GM12878 (cell line): ENCODE results near the gene DENR. TPM values are rescaled to one million over a fixed set of nuclear protein-coding genes. Genes with fewer than 3 reads are reported as not detected.

Source experiments
- CHD4 ChIP-seq: fragments of 200-600 bp; sonication (generic); IDR thresholded peaks from 2 replicates; pipeline ENCODE4 v1.6.1; 2016; ENCODE audit warnings: mild to moderate bottlenecking
- ESRRA ChIP-seq: IDR thresholded peaks from 2 replicates; pipeline ENCODE4 v1.6.1; 2012; ENCODE audit warnings: mild to moderate bottlenecking, low read length, improper control_type of control experiment
- GABPA ChIP-seq: IDR thresholded peaks from 2 replicates; pipeline ENCODE4 v1.6.1; 2014; ENCODE audit warnings: antibody characterized with exemption, low read depth, mild to moderate bottlenecking, inconsistent platforms
- NFIC ChIP-seq: IDR thresholded peaks from 2 replicates; pipeline ENCODE4 v1.6.1; 2012; ENCODE audit warnings: low read depth, mild to moderate bottlenecking, inconsistent platforms, low read length, moderate library complexity
- NR2C1 ChIP-seq: fragments of 450-650 bp; IDR thresholded peaks from 2 replicates; pipeline ENCODE4 v1.6.1; 2017; ENCODE audit warnings: antibody characterized with exemption, mild to moderate bottlenecking, moderate library complexity
- POLR2A ChIP-seq: IDR thresholded peaks from 2 replicates; pipeline ENCODE4 v1.6.1; 2011; ENCODE audit warnings: low read depth, mild to moderate bottlenecking, low read length
- POLR2AphosphoS5 ChIP-seq: IDR thresholded peaks from 2 replicates; pipeline ENCODE4 v1.6.1; 2011; ENCODE audit warnings: mild to moderate bottlenecking, low read length, inconsistent platforms
- RFX5 ChIP-seq: IDR thresholded peaks from 2 replicates; pipeline ENCODE4 v1.6.1; 2011; ENCODE audit warnings: low read depth, low read length, improper control_type of control experiment
- SRF ChIP-seq, 2 experiments: IDR thresholded peaks; 2 replicates each; pipeline ENCODE4 v1.6.1; 2011; ENCODE audit warnings: low read depth in 2 of 2, low read length in 2 of 2, mild to moderate bottlenecking in 1 of 2, moderate library complexity in 1 of 2
- STAT1 ChIP-seq: fragments of 450-650 bp; conservative IDR thresholded peaks from 2 replicates; pipeline ENCODE4 v1.6.1; 2014; ENCODE audit warnings: antibody characterized with exemption, mild to moderate bottlenecking
- TARDBP ChIP-seq: IDR thresholded peaks from 2 replicates; pipeline ENCODE4 v1.6.1; 2016; ENCODE audit warnings: borderline replicate concordance
- YY1 ChIP-seq: IDR thresholded peaks from 2 replicates; pipeline ENCODE4 v1.6.1; 2011; ENCODE audit warnings: low read depth, mild to moderate bottlenecking, low read length
- ZNF384 ChIP-seq: IDR thresholded peaks from 2 replicates; pipeline ENCODE4 v1.6.1; 2012; ENCODE audit warnings: low read depth, mild to moderate bottlenecking, low read length, improper control_type of control experiment, borderline replicate concordance
- ZNF622 ChIP-seq: fragments of 450-650 bp; IDR thresholded peaks from 2 replicates; pipeline ENCODE4 v1.6.1; 2017; ENCODE audit warnings: mild to moderate bottlenecking, inconsistent platforms
- polyA plus RNA-seq, 11 experiments: library from polyadenylated mRNA; depleted of rRNA in 4 of 11; unstranded in 6 of 11; stranded (reverse) in 5 of 11; fragments of >200 nt; fragmentation: Nextera tagmentation in 4 of 11; fragmentation: Illumina TruSeq in 1 of 11; extraction: Ambion mirVana in 4 of 11; extraction: Trizol in 1 of 11; gene quantifications; 1 replicate in 1 of 11; 2 replicates in 10 of 11; pipeline versions ENCODE4 v1.2.1 to v1.2.3, GENCODE V29; 2011 to 2016; ENCODE audit warnings: inconsistent platforms in 2 of 11, missing spikeins in 2 of 11, low read depth in 1 of 11
- total RNA-seq, 4 experiments: library from RNA; depleted of rRNA in 3 of 4; stranded (reverse); fragments of >200 nt in 3 of 4; fragmentation: Illumina TruSeq in 1 of 4; extraction: Trizol in 1 of 4; gene quantifications; 2 replicates each; pipeline versions ENCODE4 v1.2.1 to v1.2.3, GENCODE V29; 2013 to 2021
- TF ChIP-seq, protein P1 (sequence below): fragments of 450-650 bp; IDR thresholded peaks from 2 replicates; pipeline ENCODE4 v1.6.1; 2017; ENCODE audit warnings: mild to moderate bottlenecking, moderate library complexity
- TF ChIP-seq, protein P2 (sequence below): fragments of 150-350 bp; IDR thresholded peaks from 2 replicates; pipeline ENCODE4 v1.6.1; 2016; ENCODE audit warnings: low read depth, low read length
- TF ChIP-seq, protein P3 (sequence below): fragments of 450-650 bp; IDR thresholded peaks from 2 replicates; pipeline ENCODE4 v1.6.1; 2018; ENCODE audit warnings: borderline replicate concordance, mild to moderate bottlenecking; ENCODE audit not compliant: partially characterized antibody
- TF ChIP-seq, protein P4 (sequence below): fragments of 450-650 bp; conservative IDR thresholded peaks from 2 replicates; pipeline ENCODE4 v1.6.1; 2017; ENCODE audit warnings: mild to moderate bottlenecking, moderate library complexity

The DENR gene
- total and polyA plus RNA-seq, 10 of the 15 experiments (the other 5 are each of a cell fraction or from before 2014, with no cell fraction given), result 29.4 to 97.7 (median 58.3) TPM

DNA sequence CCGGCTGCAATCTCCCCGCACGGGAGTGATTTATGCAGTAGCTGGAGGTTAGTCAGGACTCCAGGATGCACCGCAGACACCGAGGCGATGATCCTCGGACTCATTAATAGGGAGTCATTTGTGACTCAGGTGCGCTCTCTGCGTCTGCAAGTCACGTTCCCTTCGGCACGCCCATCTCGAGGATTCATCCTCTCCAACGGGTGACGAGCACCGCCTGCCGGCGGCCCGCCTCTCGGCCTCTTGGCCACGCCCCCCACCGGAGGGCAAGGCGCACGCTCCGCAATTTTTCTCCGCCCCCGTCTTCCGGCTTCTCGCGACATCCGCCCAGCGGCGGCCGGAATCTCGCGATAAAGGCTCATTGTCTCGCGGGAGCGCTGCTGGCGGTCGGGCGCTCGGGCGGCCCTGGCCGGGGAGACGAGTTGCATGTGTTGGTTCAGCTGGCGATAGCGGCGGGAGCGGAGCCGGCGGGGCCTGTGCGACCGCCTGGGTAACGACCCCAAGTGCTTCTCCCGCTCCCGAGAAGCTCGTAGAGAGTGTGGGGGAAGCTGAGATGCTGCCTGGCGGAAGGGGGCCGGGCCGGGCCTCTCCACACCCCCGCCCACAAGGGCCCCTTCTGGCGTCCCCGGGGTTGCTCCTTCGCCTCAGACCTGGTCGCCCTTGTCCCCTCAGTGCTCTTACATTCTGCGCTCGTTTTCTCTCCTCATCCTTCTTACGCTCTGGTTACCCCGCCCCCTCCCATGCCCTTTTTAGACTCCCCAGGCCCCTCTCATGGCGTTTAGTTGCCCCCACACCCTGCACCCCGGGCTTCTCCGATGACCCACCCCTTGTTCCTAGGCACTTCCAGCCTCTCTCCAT, at the start of gene DENR (continued):
- TF ChIP-seq, protein P1, sequence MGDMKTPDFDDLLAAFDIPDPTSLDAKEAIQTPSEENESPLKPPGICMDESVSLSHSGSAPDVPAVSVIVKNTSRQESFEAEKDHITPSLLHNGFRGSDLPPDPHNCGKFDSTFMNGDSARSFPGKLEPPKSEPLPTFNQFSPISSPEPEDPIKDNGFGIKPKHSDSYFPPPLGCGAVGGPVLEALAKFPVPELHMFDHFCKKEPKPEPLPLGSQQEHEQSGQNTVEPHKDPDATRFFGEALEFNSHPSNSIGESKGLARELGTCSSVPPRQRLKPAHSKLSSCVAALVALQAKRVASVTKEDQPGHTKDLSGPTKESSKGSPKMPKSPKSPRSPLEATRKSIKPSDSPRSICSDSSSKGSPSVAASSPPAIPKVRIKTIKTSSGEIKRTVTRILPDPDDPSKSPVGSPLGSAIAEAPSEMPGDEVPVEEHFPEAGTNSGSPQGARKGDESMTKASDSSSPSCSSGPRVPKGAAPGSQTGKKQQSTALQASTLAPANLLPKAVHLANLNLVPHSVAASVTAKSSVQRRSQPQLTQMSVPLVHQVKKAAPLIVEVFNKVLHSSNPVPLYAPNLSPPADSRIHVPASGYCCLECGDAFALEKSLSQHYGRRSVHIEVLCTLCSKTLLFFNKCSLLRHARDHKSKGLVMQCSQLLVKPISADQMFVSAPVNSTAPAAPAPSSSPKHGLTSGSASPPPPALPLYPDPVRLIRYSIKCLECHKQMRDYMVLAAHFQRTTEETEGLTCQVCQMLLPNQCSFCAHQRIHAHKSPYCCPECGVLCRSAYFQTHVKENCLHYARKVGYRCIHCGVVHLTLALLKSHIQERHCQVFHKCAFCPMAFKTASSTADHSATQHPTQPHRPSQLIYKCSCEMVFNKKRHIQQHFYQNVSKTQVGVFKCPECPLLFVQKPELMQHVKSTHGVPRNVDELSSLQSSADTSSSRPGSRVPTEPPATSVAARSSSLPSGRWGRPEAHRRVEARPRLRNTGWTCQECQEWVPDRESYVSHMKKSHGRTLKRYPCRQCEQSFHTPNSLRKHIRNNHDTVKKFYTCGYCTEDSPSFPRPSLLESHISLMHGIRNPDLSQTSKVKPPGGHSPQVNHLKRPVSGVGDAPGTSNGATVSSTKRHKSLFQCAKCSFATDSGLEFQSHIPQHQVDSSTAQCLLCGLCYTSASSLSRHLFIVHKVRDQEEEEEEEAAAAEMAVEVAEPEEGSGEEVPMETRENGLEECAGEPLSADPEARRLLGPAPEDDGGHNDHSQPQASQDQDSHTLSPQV, result peak; percentile 59; the same call in 1 of the 2 replicates
- TF ChIP-seq ZNF384 (no peak), TARDBP (peak; percentile 10; the same call in 1 of the 2 replicates), NR2C1 (no peak; the same call in 1 of the 2 replicates), STAT1 (peak; percentile 69; the same call in 1 of the 2 replicates), SRF (IDR thresholded peaks at IDR 0.05; ENCODE audit: low read depth in 2 of 2, low read length in 2 of 2) (0 out of 4 replicates have a peak, but pooled peaks of 1 of the 2 experiments have one; percentile 6), NFIC (no peak), RFX5 (peak; percentile 53; the same call in 1 of the 2 replicates), GABPA (no peak), YY1 (peak; percentile 89), ESRRA (no peak; the same call in 1 of the 2 replicates), CHD4 (no peak), ZNF622 (no peak), POLR2AphosphoS5 (peak; percentile 89), POLR2A (peak; percentile 96)
- TF ChIP-seq, protein P2, sequence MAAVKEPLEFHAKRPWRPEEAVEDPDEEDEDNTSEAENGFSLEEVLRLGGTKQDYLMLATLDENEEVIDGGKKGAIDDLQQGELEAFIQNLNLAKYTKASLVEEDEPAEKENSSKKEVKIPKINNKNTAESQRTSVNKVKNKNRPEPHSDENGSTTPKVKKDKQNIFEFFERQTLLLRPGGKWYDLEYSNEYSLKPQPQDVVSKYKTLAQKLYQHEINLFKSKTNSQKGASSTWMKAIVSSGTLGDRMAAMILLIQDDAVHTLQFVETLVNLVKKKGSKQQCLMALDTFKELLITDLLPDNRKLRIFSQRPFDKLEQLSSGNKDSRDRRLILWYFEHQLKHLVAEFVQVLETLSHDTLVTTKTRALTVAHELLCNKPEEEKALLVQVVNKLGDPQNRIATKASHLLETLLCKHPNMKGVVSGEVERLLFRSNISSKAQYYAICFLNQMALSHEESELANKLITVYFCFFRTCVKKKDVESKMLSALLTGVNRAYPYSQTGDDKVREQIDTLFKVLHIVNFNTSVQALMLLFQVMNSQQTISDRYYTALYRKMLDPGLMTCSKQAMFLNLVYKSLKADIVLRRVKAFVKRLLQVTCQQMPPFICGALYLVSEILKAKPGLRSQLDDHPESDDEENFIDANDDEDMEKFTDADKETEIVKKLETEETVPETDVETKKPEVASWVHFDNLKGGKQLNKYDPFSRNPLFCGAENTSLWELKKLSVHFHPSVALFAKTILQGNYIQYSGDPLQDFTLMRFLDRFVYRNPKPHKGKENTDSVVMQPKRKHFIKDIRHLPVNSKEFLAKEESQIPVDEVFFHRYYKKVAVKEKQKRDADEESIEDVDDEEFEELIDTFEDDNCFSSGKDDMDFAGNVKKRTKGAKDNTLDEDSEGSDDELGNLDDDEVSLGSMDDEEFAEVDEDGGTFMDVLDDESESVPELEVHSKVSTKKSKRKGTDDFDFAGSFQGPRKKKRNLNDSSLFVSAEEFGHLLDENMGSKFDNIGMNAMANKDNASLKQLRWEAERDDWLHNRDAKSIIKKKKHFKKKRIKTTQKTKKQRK, result no peak
- TF ChIP-seq, protein P3, sequence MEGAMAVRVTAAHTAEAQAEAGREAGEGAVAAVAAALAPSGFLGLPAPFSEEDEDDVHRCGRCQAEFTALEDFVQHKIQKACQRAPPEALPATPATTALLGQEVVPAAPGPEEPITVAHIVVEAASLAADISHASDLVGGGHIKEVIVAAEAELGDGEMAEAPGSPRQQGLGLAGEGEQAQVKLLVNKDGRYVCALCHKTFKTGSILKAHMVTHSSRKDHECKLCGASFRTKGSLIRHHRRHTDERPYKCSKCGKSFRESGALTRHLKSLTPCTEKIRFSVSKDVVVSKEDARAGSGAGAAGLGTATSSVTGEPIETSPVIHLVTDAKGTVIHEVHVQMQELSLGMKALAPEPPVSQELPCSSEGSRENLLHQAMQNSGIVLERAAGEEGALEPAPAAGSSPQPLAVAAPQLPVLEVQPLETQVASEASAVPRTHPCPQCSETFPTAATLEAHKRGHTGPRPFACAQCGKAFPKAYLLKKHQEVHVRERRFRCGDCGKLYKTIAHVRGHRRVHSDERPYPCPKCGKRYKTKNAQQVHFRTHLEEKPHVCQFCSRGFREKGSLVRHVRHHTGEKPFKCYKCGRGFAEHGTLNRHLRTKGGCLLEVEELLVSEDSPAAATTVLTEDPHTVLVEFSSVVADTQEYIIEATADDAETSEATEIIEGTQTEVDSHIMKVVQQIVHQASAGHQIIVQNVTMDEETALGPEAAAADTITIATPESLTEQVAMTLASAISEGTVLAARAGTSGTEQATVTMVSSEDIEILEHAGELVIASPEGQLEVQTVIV, result peak; percentile 73
- TF ChIP-seq, protein P4, sequence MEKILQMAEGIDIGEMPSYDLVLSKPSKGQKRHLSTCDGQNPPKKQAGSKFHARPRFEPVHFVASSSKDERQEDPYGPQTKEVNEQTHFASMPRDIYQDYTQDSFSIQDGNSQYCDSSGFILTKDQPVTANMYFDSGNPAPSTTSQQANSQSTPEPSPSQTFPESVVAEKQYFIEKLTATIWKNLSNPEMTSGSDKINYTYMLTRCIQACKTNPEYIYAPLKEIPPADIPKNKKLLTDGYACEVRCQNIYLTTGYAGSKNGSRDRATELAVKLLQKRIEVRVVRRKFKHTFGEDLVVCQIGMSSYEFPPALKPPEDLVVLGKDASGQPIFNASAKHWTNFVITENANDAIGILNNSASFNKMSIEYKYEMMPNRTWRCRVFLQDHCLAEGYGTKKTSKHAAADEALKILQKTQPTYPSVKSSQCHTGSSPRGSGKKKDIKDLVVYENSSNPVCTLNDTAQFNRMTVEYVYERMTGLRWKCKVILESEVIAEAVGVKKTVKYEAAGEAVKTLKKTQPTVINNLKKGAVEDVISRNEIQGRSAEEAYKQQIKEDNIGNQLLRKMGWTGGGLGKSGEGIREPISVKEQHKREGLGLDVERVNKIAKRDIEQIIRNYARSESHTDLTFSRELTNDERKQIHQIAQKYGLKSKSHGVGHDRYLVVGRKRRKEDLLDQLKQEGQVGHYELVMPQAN, result peak; percentile 83
